Globus pallidus (tissue), 1 donor: ENCODE measurements around the gene ZNF580.

Source experiments
- DNase-seq: peaks from one replicate; pipeline ENCODE4 v3.0.0-alpha.2; 2015; ENCODE audit warnings: low spot score

ZNF580 gene

DNA sequence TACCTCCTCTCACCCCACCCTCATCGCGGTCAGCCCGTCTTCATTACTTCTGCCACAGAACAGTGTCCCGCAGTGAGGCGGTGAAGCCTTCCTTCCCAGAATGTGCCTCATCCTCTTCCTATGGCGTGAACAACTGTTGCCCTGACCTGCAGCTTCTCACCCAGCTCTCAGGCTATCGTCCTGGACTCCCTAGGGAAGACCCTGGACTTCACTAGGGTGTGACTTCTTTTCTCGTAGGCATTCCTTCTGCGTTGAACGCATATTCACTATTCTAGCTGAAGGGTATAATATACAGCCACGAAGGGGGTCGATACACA is 34.4 kb upstream of the ZNF580 start:
- DNase-seq = no peak

- no peak for DNase-seq
These were observed 34.0 kb upstream of the ZNF580 start for GRCh38 chr19:55606817-55607216.

GRCh38 chr19:55609326-55609725 is 31.5 kb upstream of the ZNF580 start:
- no peak for DNase-seq

GRCh38 chr19:55611300-55611982 is 29.4 kb upstream of the ZNF580 start:
- DNase-seq = no peak

DNA sequence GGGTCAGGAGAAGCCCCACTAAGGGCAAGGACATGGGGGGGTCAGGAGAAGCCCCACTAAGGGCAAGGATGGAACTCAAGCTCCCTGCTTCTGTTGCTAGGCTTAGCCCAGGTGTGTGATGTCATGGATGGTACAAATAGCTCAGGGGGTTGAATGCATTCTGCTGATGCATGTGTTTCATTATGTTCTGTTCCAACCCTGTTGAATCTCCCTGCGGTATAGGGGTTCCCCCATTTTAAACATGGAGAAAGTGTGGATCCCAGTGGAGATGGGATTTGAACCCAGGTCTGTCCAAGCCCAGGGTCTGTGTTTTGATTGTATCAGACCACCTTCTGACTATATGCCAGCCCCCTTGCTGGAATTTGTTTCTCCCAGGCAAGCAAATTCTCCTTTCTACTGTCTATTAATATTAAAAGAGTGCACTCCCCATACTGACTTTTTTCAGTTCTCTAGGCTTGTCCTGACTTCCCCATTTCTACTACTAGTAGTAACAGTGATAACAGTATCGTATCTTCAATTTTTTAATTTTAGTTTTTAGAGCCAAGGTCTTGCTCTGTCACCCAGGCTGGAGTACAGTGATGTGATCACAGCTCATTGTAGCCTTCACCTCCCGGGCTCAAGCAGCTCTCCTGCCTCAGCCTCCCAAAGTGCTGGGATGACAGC is 28.7 kb upstream of the ZNF580 start:
- no peak for DNase-seq

DNA sequence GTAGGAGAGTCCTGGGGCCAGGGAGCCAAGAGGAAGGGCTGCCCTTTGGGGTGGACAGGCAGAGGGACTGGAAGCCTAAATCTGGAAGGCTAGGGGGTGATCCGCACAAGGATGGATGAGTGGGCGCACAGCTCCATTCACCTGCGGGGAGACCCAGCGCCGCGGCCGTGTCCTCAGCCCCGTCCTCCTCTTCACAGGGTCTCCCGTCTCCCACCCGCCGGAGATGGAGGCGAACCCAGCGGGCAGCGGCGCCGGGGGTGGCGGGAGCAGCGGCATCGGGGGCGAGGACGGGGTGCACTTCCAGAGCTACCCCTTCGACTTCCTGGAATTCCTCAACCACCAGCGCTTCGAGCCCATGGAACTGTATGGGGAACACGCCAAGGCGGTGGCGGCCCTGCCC is 27.4 kb upstream of the ZNF580 start:
- no peak for DNase-seq

- no peak for DNase-seq
These were observed 26.7 kb upstream of the ZNF580 start for GRCh38 chr19:55613930-55614710.

GRCh38 chr19:55614711-55615542 is 25.9 kb upstream of the ZNF580 start:
- no peak for DNase-seq

DNA sequence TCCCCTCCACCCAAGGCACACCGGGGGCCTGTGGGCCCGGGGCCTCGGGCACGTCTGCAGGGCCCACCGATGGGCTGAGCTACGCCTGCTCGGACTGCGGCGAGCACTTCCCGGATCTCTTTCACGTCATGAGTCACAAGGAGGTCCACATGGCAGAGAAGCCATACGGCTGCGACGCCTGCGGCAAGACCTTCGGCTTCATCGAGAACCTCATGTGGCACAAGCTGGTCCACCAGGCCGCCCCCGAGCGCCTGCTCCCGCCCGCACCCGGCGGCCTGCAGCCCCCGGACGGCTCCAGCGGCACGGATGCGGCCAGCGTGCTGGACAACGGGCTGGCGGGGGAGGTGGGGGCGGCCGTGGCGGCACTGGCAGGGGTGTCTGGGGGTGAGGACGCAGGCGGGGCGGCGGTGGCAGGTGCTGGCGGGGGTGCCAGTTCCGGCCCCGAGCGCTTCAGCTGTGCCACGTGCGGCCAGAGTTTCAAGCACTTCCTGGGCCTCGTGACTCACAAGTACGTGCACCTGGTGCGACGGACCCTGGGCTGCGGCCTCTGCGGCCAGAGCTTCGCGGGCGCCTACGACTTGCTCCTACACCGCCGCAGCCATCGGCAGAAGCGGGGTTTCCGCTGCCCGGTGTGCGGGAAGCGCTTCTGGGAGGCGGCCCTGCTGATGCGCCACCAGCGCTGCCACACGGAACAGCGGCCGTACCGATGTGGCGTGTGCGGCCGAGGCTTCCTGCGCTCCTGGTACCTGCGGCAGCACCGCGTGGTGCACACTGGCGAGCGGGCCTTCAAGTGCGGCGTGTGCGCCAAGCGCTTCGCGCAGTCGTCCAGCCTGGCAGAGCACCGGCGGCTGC is 25.0 kb upstream of the ZNF580 start:
- no peak for DNase-seq

- DNase-seq = no peak
These were observed 24.4 kb upstream of the ZNF580 start for GRCh38 chr19:55616395-55616875.

DNA sequence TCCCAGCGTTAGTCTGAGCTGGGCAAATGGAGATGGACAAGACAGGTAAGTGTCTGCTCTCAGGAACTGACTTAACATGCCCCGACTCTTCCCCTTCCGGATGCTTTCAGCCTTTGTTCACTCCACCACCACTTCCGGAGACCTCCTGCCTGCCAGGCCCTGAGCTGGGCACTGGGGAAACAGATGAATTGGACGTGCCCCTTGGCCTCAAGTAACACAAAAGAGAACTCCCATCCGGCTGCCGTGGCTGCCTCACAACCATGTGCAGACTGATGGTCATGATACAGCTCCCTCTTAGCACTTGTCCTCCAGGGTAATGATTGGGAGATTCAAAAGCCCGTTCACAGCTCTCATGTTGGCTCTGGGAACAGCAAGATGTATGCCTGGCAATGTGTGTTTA is 23.4 kb upstream of the ZNF580 start:
- DNase-seq = no peak

GRCh38 chr19:55618426-55618825 is 22.4 kb upstream of the ZNF580 start:
- DNase-seq = no peak

GRCh38 chr19:55619286-55619685 is 21.5 kb upstream of the ZNF580 start:
- no peak for DNase-seq

- DNase-seq = no peak
These were observed 20.2 kb upstream of the ZNF580 start for GRCh38 chr19:55620410-55621204.

GRCh38 chr19:55621205-55621672 is 19.6 kb upstream of the ZNF580 start:
- DNase-seq = no peak

GRCh38 chr19:55621673-55622231 is 19.1 kb upstream of the ZNF580 start:
- DNase-seq = no peak

- DNase-seq = no peak
These were observed 18.4 kb upstream of the ZNF580 start for GRCh38 chr19:55622242-55622969.

GRCh38 chr19:55623130-55623529 is 17.7 kb upstream of the ZNF580 start:
- no peak for DNase-seq

DNA sequence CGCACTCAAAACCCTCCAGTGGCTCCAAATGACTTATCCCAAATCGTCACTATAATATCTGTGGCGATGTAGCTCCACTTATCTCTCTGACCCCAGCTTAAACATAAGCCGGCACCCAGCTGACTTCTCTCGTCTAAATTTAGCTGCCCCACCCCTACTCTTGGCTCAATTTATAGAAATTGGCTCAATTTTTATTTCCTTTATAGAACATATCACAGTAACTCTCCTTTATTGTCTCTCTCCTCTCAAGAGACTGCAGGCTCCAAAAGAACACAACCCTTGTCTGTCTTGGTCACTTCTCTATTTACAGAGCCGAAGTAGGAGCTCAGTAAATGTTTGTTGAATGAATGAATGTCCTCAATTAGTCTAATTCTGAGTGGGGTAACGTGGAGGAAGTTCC is 17.2 kb upstream of the ZNF580 start:
- no peak for DNase-seq
